Skeletal muscle cell (primary cell): Measurements from ENCODE around the gene NCOA3.
"Not testable (repeated sequence)": the region's sequence is repeated elsewhere in the genome, so short reads cannot be mapped to it uniquely, and the experiment has no call there.

Experiments
- DNase-seq: peaks from one replicate; pipeline ENCODE4 v3.0.0-alpha.2; 2010; ENCODE audit warnings: low read depth
- H3K4me3 ChIP-seq: 2 replicates; pipeline ENCODE4 v1.5.1; 2011; ENCODE audit warnings: low read depth, mild to moderate bottlenecking, control low read depth, low read length, moderate library complexity

NCOA3 gene

GRCh38 chr20:47466704-47467459, 34.8 kb upstream of the NCOA3 start:
- H3K4me3 ChIP-seq, result no peak overlapping the region
- DNase-seq, result no peak

- no peak overlapping the region for H3K4me3 ChIP-seq
- no peak for DNase-seq
Measured at GRCh38 chr20:47468290-47469050, 33.2 kb upstream of the NCOA3 start.

- no peak overlapping the region for H3K4me3 ChIP-seq
- no peak for DNase-seq
Measured at GRCh38 chr20:47475419-47476044, 26.2 kb upstream of the NCOA3 start.

GRCh38 chr20:47476452-47476851, 25.2 kb upstream of the NCOA3 start:
- H3K4me3 ChIP-seq, result no peak overlapping the region
- DNase-seq, result no peak

- no peak for DNase-seq
- no peak overlapping the region for H3K4me3 ChIP-seq
Measured at GRCh38 chr20:47479093-47479492, 22.6 kb upstream of the NCOA3 start.

GRCh38 chr20:47479506-47479905, 22.2 kb upstream of the NCOA3 start:
- no peak overlapping the region for H3K4me3 ChIP-seq
- DNase-seq, result no peak

GRCh38 chr20:47480239-47480638, 21.4 kb upstream of the NCOA3 start:
- no peak for DNase-seq
- no peak overlapping the region for H3K4me3 ChIP-seq

GRCh38 chr20:47480705-47481104, 21.0 kb upstream of the NCOA3 start:
- no peak for DNase-seq

GRCh38 chr20:47481330-47482216, 20.1 kb upstream of the NCOA3 start:
- H3K4me3 ChIP-seq, result no peak overlapping the region
- no peak for DNase-seq

More at GRCh38 chr20:47480705-47481104, 21.0 kb upstream of the NCOA3 start:
- no peak overlapping the region for H3K4me3 ChIP-seq

- DNase-seq, result no peak
- H3K4me3 ChIP-seq, result no peak overlapping the region
Measured at GRCh38 chr20:47482705-47483104, 19.0 kb upstream of the NCOA3 start.

GRCh38 chr20:47484303-47484702, 17.4 kb upstream of the NCOA3 start:
- DNase-seq, result no peak
- H3K4me3 ChIP-seq, result no peak overlapping the region

GRCh38 chr20:47487175-47487917, 14.3 kb upstream of the NCOA3 start:
- H3K4me3 ChIP-seq, result no peak overlapping the region
- no peak for DNase-seq

GRCh38 chr20:47489448-47489872, 12.2 kb upstream of the NCOA3 start:
- no peak for DNase-seq
- H3K4me3 ChIP-seq, result no peak overlapping the region

- DNase-seq, result no peak
Measured at GRCh38 chr20:47490795-47491194, 10.9 kb upstream of the NCOA3 start.

GRCh38 chr20:47492284-47492683, 9.4 kb upstream of the NCOA3 start:
- DNase-seq, result no peak
- H3K4me3 ChIP-seq, result no peak overlapping the region

More at GRCh38 chr20:47490795-47491194, 10.9 kb upstream of the NCOA3 start:
- no peak overlapping the region for H3K4me3 ChIP-seq

GRCh38 chr20:47493175-47493962, 8.3 kb upstream of the NCOA3 start:
- no peak overlapping the region for H3K4me3 ChIP-seq
- DNase-seq, result peak; percentile 47

- no peak for DNase-seq
- H3K4me3 ChIP-seq, result no peak overlapping the region
Measured at GRCh38 chr20:47493963-47494293, 7.8 kb upstream of the NCOA3 start.

- H3K4me3 ChIP-seq, DNase-seq: not testable (repeated sequence)
Measured at GRCh38 chr20:47494606-47495005, 7.1 kb upstream of the NCOA3 start.
